ENCODE measurements around the gene DEFB128.

Gene DEFB128

GRCh38 chr20:189611-190010 lies at the start of gene DEFB128:
Gene DEFB128 (minus strand): TSS chr20:189711. CDS start chr20:189623, 88 bp downstream.
- ATAC-seq = no peak
- no peak for TF ChIP-seq ZFP3 (CRISPR knock-in tag; IDR thresholded peaks at IDR 0.05)
- no peak for TF ChIP-seq SNAI2 (CRISPR knock-in tag; IDR thresholded peaks at IDR 0.05)
- no peak for TF ChIP-seq PATZ1 (CRISPR knock-in tag; IDR thresholded peaks at IDR 0.05; ENCODE audit: borderline replicate concordance)
- TF ChIP-seq TCF4 (CRISPR knock-in tag; IDR thresholded peaks at IDR 0.05; ENCODE audit: borderline replicate concordance) = no peak
- TF ChIP-seq GLIS3 (CRISPR knock-in tag; IDR thresholded peaks at IDR 0.05) = no peak
- TF ChIP-seq OSR1 (CRISPR knock-in tag; IDR thresholded peaks at IDR 0.05) = no peak
- no peak for TF ChIP-seq ARNTL (CRISPR knock-in tag; IDR thresholded peaks at IDR 0.05; ENCODE audit: borderline replicate concordance, low read depth)

- ATAC-seq = no peak
- TF ChIP-seq BACH2 (CRISPR knock-in tag; IDR thresholded peaks at IDR 0.05; ENCODE audit: borderline replicate concordance) (no peak), CREB5 (CRISPR knock-in tag; IDR thresholded peaks at IDR 0.05; ENCODE audit: low read depth) (no peak), ZFP3 (CRISPR knock-in tag; IDR thresholded peaks at IDR 0.05) (no peak), ZC3H10 (CRISPR knock-in tag; IDR thresholded peaks at IDR 0.05) (no peak), POU6F1 (CRISPR knock-in tag; IDR thresholded peaks at IDR 0.05; ENCODE audit: borderline replicate concordance, low read depth) (no peak), CSDC2 (CRISPR knock-in tag; IDR thresholded peaks at IDR 0.05) (no peak), PPARA (CRISPR knock-in tag; IDR thresholded peaks at IDR 0.05; ENCODE audit: borderline replicate concordance) (no peak), ARNTL (CRISPR knock-in tag; IDR thresholded peaks at IDR 0.05; ENCODE audit: borderline replicate concordance, low read depth) (no peak), TOX (CRISPR knock-in tag; IDR thresholded peaks at IDR 0.05; ENCODE audit: borderline replicate concordance) (no peak), ESRRG (CRISPR knock-in tag; IDR thresholded peaks at IDR 0.05) (no peak), SNAI2 (CRISPR knock-in tag; IDR thresholded peaks at IDR 0.05) (no peak)
Observed at GRCh38 chr20:237929-238328, 48.4 kb upstream of the DEFB128 start.

- no peak for ATAC-seq
Observed at GRCh38 chr20:237489-237888, 48.0 kb upstream of the DEFB128 start.

More at GRCh38 chr20:237489-237888, 48.0 kb upstream of the DEFB128 start:
- TF ChIP-seq ISL1 (CRISPR knock-in tag; IDR thresholded peaks at IDR 0.05) (no peak), BACH2 (CRISPR knock-in tag; IDR thresholded peaks at IDR 0.05; ENCODE audit: borderline replicate concordance) (no peak), ZNF8 (CRISPR knock-in tag; IDR thresholded peaks at IDR 0.05) (no peak), PPARA (CRISPR knock-in tag; IDR thresholded peaks at IDR 0.05; ENCODE audit: borderline replicate concordance) (no peak), ESRRG (CRISPR knock-in tag; IDR thresholded peaks at IDR 0.05) (no peak), CSRNP3 (CRISPR knock-in tag; IDR thresholded peaks at IDR 0.05) (no peak), ZNF565 (CRISPR knock-in tag; conservative IDR thresholded peaks at IDR 0.05; ENCODE audit: low read depth) (no peak), PATZ1 (CRISPR knock-in tag; IDR thresholded peaks at IDR 0.05; ENCODE audit: borderline replicate concordance) (no peak)
